CD14-positive monocyte (primary cell): ENCODE measurements around the gene PLCB1. TPM values are rescaled to one million over a fixed set of nuclear protein-coding genes. Genes with fewer than 3 reads are reported as not detected.

Experiments
- DNase-seq, 3 donors: peaks; one replicate each; pipeline ENCODE4 v3.0.0-alpha.2; 2011 to 2022
- H2AFZ ChIP-seq: 2 replicates; pipeline ENCODE4 v1.6.0; 2012; ENCODE audit warnings: mild to moderate bottlenecking, low read depth, low read length, inconsistent platforms; ENCODE audit not compliant: insufficient read depth, poor library complexity, severe bottlenecking
- H3K27ac ChIP-seq, 2 donors: 1 replicate in 1 of 2; 2 replicates in 1 of 2; pipeline ENCODE4 v1.5.1; 2012 to 2013; ENCODE audit warnings: low read length in 2 of 2, control low read depth in 1 of 2, inconsistent platforms in 1 of 2, low read depth in 1 of 2, mild to moderate bottlenecking in 1 of 2
- H3K27me3 ChIP-seq, 2 donors: one replicate each; pipeline versions ENCODE4 v1.6.0 to v1.6.1; 2011 to 2013; ENCODE audit warnings: low read length in 2 of 2; ENCODE audit not compliant: control insufficient read depth in 2 of 2, insufficient read depth in 2 of 2
- H3K36me3 ChIP-seq, 2 donors: replicated peaks in 1 of 2; 1 replicate in 1 of 2; 2 replicates in 1 of 2; pipeline versions ENCODE4 v1.5.1 to v1.6.1; 2012 to 2013; ENCODE audit warnings: low read length in 2 of 2, control low read depth in 1 of 2, inconsistent platforms in 1 of 2, mild to moderate bottlenecking in 1 of 2; ENCODE audit not compliant: insufficient read depth in 2 of 2, control insufficient read depth in 1 of 2
- H3K4me1 ChIP-seq, 2 donors: 1 replicate in 1 of 2; 2 replicates in 1 of 2; pipeline versions ENCODE4 v1.5.1 to v1.6.1; 2012 to 2013; ENCODE audit warnings: low read length in 2 of 2, control low read depth in 1 of 2, inconsistent platforms in 1 of 2, mild to moderate bottlenecking in 1 of 2, moderate library complexity in 1 of 2; ENCODE audit not compliant: insufficient read depth in 2 of 2, control insufficient read depth in 1 of 2
- H3K4me2 ChIP-seq: replicated peaks from 2 replicates; pipeline ENCODE3; 2012; ENCODE audit warnings: low read length, moderate library complexity, mild to moderate bottlenecking; ENCODE audit not compliant: poor library complexity, severe bottlenecking; ENCODE audit errors: extremely low read depth
- H3K4me3 ChIP-seq, 3 experiments: fragments of 200-600 bp in 1 of 3; sonication (generic) in 1 of 3; replicated peaks in 1 of 3; 1 replicate in 2 of 3; 2 replicates in 1 of 3; pipeline ENCODE4 v1.5.1; 2011 to 2013; ENCODE audit warnings: low read length in 3 of 3, mild to moderate bottlenecking in 3 of 3, control low read depth in 2 of 3, low read depth in 2 of 3, inconsistent platforms in 1 of 3, moderate library complexity in 1 of 3
- H3K79me2 ChIP-seq: 2 replicates; pipeline ENCODE4 v1.6.0; 2012; ENCODE audit warnings: mild to moderate bottlenecking, control low read depth, inconsistent platforms, low read length, moderate library complexity; ENCODE audit not compliant: insufficient read depth
- H3K9ac ChIP-seq: 2 replicates; pipeline ENCODE4 v1.6.0; 2017; ENCODE audit warnings: low read length, mild to moderate bottlenecking; ENCODE audit not compliant: insufficient read depth, poor library complexity, severe bottlenecking
- H3K9me3 ChIP-seq, 2 donors: replicated peaks in 1 of 2; 1 replicate in 1 of 2; 2 replicates in 1 of 2; pipeline versions ENCODE4 v1.5.1 to v1.6.1; 2012 to 2013; ENCODE audit warnings: low read length in 2 of 2, control low read depth in 1 of 2; ENCODE audit not compliant: control insufficient read depth in 1 of 2, insufficient read depth in 1 of 2
- H4K20me1 ChIP-seq: 2 replicates; pipeline ENCODE4 v1.6.0; 2012; ENCODE audit warnings: mild to moderate bottlenecking, low read length, control low read depth, moderate library complexity; ENCODE audit not compliant: insufficient read depth
- H3K27ac Mint-ChIP-seq, 7 donors: one replicate each; pipeline ENCODE4 v1.8.0; 2020; ENCODE audit warnings: mild to moderate bottlenecking in 7 of 7, mixed read lengths in 7 of 7, moderate library complexity in 6 of 7, inconsistent platforms in 2 of 7
- H3K27me3 Mint-ChIP-seq, 3 donors: one replicate each; pipeline ENCODE4 v1.8.0; 2021 to 2022; ENCODE audit warnings: low read depth in 3 of 3, mild to moderate bottlenecking in 3 of 3, mixed read lengths in 3 of 3, moderate library complexity in 3 of 3, inconsistent platforms in 1 of 3
- H3K36me3 Mint-ChIP-seq, 2 donors: one replicate each; pipeline ENCODE4 v1.8.0; 2020; ENCODE audit warnings: mixed read lengths in 2 of 2, inconsistent platforms in 1 of 2, mild to moderate bottlenecking in 1 of 2
- H3K4me1 Mint-ChIP-seq: one replicate; pipeline ENCODE4 v1.8.0; 2020; ENCODE audit warnings: mild to moderate bottlenecking, mixed read lengths
- H3K4me3 Mint-ChIP-seq, 2 donors: one replicate each; pipeline ENCODE4 v1.8.0; 2020; ENCODE audit warnings: mild to moderate bottlenecking in 2 of 2, mixed read lengths in 2 of 2, moderate library complexity in 1 of 2
- H3K9me3 Mint-ChIP-seq, 7 donors: one replicate each; pipeline ENCODE4 v1.8.0; 2020 to 2022; ENCODE audit warnings: mixed read lengths in 7 of 7, mild to moderate bottlenecking in 6 of 7, moderate library complexity in 6 of 7, inconsistent platforms in 2 of 7
- CTCF ChIP-seq: fragments of 200-600 bp; IDR thresholded peaks from one replicate; pipeline ENCODE4 v1.8.0; 2022; ENCODE audit warnings: antibody characterized with exemption, mild to moderate bottlenecking
- WGBS: methylation state at CpG from one replicate; pipeline ENCODE4 v1.1.5; 2013; ENCODE audit warnings: missing lambda C conversion rate; ENCODE audit not compliant: insufficient coverage; 5-methylcytosine and 5-hydroxymethylcytosine counted together
- intact Hi-C, 2 donors: fragments of 100-400 bp; cut with micrococcal nuclease; formaldehyde crosslinking; loops; one replicate each; pipeline versions ENCODE4 v1.15.0 to v1.15.1; 2023
- polyA plus RNA-seq, 3 donors: library from polyadenylated mRNA; depleted of rRNA in 1 of 3; unstranded in 2 of 3; stranded (reverse) in 1 of 3; fragments of 300-500 nt in 2 of 3; fragments of >200 nt in 1 of 3; fragmentation: Illumina TruSeq in 2 of 3; gene quantifications; 1 replicate in 2 of 3; 2 replicates in 1 of 3; pipeline ENCODE4 v1.2.3, GENCODE V29; 2012 to 2021

The PLCB1 gene
- polyA plus RNA-seq, 3 donors: 8.6 to 16.4 (median 13.2) TPM

GRCh38 chr20:8526610-8527009 lies 394.5 kb downstream of the PLCB1 start:
- H3K36me3 ChIP-seq: no peaks in the 10 kb centered on the region
- H3K27ac ChIP-seq: no peak overlapping the region
- no peak overlapping the region for H3K4me2 ChIP-seq
- no peaks in the 10 kb centered on the region for H3K9me3 ChIP-seq
- intact Hi-C loops: loop anchor here in 1 of 2 donors (10.0 kb wide), 1 partner anchor 72 kb away; no protein-coding TSS in a partner anchor
- TF ChIP-seq CTCF: no peak
- no peak overlapping the region for H3K9ac ChIP-seq
- H3K27me3 Mint-ChIP-seq: no peaks in the 10 kb centered on the region
- H3K4me3 Mint-ChIP-seq: no peak overlapping the region
- no peaks in the 10 kb centered on the region for H3K79me2 ChIP-seq
- H4K20me1 ChIP-seq: no peaks in the 10 kb centered on the region
- H3K4me1 ChIP-seq: peaks cover 9 to 18% of the 10 kb centered on the region in 2 donors
- no peak for DNase-seq
- no peaks in the 10 kb centered on the region for H3K9me3 Mint-ChIP-seq
- WGBS: no CpG with 5 or more reads among the region's 2 CpGs
- H3K4me3 ChIP-seq: no peak overlapping the region
- H2AFZ ChIP-seq: no peak overlapping the region
- H3K4me1 Mint-ChIP-seq: peaks cover 33% of the 10 kb centered on the region
- H3K36me3 Mint-ChIP-seq: no peaks in the 10 kb centered on the region
- no peak overlapping the region for H3K27ac Mint-ChIP-seq
- H3K27me3 ChIP-seq: no peaks in the 10 kb centered on the region

GRCh38 chr20:8527998-8528723 lies 396.1 kb downstream of the PLCB1 start:
- Mint-ChIP-seq H3K4me3 (no peak overlapping the region), H3K9me3 (no peaks in the 10 kb centered on the region), H3K36me3 (peaks cover 0 to 1% of the 10 kb centered on the region in 2 donors), H3K4me1 (peaks cover 26% of the 10 kb centered on the region), H3K27me3 (no peaks in the 10 kb centered on the region), H3K27ac (peak overlapping the region; percentile 68 to 84 (median 80))
- peak overlapping the region; percentile 27 for H3K4me2 ChIP-seq
- H3K9ac ChIP-seq: no peak overlapping the region
- no peak overlapping the region for H2AFZ ChIP-seq
- H3K4me1 ChIP-seq: peaks cover 9 to 18% of the 10 kb centered on the region in 2 donors
- H3K4me3 ChIP-seq: no peak overlapping the region
- intact Hi-C loops: loop anchor here in 1 of 2 donors (10.0 kb wide), 1 partner anchor 73 kb away; no protein-coding TSS in a partner anchor
- H3K36me3 ChIP-seq: no peaks in the 10 kb centered on the region
- H4K20me1 ChIP-seq: no peaks in the 10 kb centered on the region
- peak; percentile 81 to 93 (median 91) for DNase-seq
- no peak for TF ChIP-seq CTCF
- no CpG with 5 or more reads among the region's 4 CpGs for WGBS
- H3K79me2 ChIP-seq: no peaks in the 10 kb centered on the region
- peak overlapping the region in 1 of 2 donors; percentile 65 for H3K27ac ChIP-seq
- no peaks in the 10 kb centered on the region for H3K27me3 ChIP-seq
- no peaks in the 10 kb centered on the region for H3K9me3 ChIP-seq
